K562 (cell line): ENCODE results near the gene PTRH1. TPM values are rescaled to one million over a fixed set of nuclear protein-coding genes. Genes with fewer than 3 reads are reported as not detected.

Source experiments
- ATAC-seq: fragments of 200-7000 bp; cut with Tn5 transposase; 3 replicates; pipeline ENCODE4 v1.9.1; 2020; ENCODE audit warnings: moderate library complexity
- BruUV-seq: library from RNA; stranded (reverse); fragments of 400-500 nt; replicated peaks from 2 replicates; lab custom pipeline; 2021; lab: Mats Ljungman, UMichigan
- CTCF ChIA-PET: fragments of 300-600 bp; formaldehyde crosslinking; extraction: SDS; loops from one replicate; lab custom pipeline; 2021; ENCODE audit warnings: low intra/inter-chr PET ratio; lab: Yijun Ruan, JAX
- POLR2A ChIA-PET: fragments of 300-600, 350-650 bp; sonication (Branson Sonifier 250); formaldehyde crosslinking; extraction: SDS; loops from one replicate; lab custom pipeline; 2021; ENCODE audit warnings: antibody characterized with exemption, inconsistent platforms; lab: Yijun Ruan, JAX
- DNase-seq, 4 experiments: peaks; one replicate each; pipeline versions ENCODE4 v3.0.0 to v3.0.0-alpha.2; 2011 to 2018; ENCODE audit warnings: low spot score in 3 of 4, mixed read lengths in 3 of 4; ENCODE audit errors: extremely low read depth in 1 of 4
- FAIRE-seq: peaks from 2 replicates; lab custom pipeline; 2011; peaks lifted over from hg19 to GRCh38; lab: Jason Lieb, UNC
- H2AFZ ChIP-seq: 2 replicates; pipeline ENCODE4 v1.6.0; 2011; ENCODE audit warnings: low read depth, low read length, control low read depth, inconsistent platforms
- H3K27ac ChIP-seq: fragments of 200-600 bp; 3 replicates; pipeline ENCODE4 v1.8.0; 2011; ENCODE audit warnings: low read depth, mild to moderate bottlenecking, control low read depth, inconsistent platforms, low read length, moderate library complexity, mixed read lengths; ENCODE audit errors: extremely low read depth
- H3K27me3 ChIP-seq, 2 experiments: fragments of 300-600 bp in 1 of 2; 2 replicates in 1 of 2; 3 replicates in 1 of 2; pipeline versions ENCODE4 v1.6.0 to v1.8.0; 2011; ENCODE audit warnings: inconsistent platforms in 2 of 2, low read length in 2 of 2, mild to moderate bottlenecking in 1 of 2, mixed read lengths in 1 of 2, moderate library complexity in 1 of 2; ENCODE audit not compliant: control insufficient read depth in 2 of 2, insufficient read depth in 2 of 2
- H3K36me3 ChIP-seq: fragments of 300-600 bp; 3 replicates; pipeline ENCODE4 v1.8.0; 2011; ENCODE audit warnings: mild to moderate bottlenecking, low read length, inconsistent platforms; ENCODE audit not compliant: control insufficient read depth, insufficient read depth
- H3K4me1 ChIP-seq, 2 experiments: fragments of 200-600 bp in 1 of 2; replicated peaks in 1 of 2; 2 replicates in 1 of 2; 3 replicates in 1 of 2; pipeline versions ENCODE4 v1.5.1 to v1.8.0; 2011; ENCODE audit warnings: inconsistent platforms in 2 of 2, low read length in 2 of 2, mild to moderate bottlenecking in 1 of 2, mixed read lengths in 1 of 2, moderate library complexity in 1 of 2; ENCODE audit not compliant: control insufficient read depth in 2 of 2, insufficient read depth in 2 of 2
- H3K4me2 ChIP-seq: 2 replicates; pipeline ENCODE4 v1.6.1; 2011; ENCODE audit warnings: low read length, control low read depth, inconsistent platforms, mixed read lengths; ENCODE audit not compliant: insufficient read depth
- H3K4me3 ChIP-seq: fragments of 200-600 bp; sonication (generic), shearing (Covaris generic); 2 replicates; pipeline ENCODE4 v1.5.1; 2016; ENCODE audit warnings: control low read depth, inconsistent platforms
- H3K79me2 ChIP-seq: fragments of 200-600 bp; 3 replicates; pipeline ENCODE4 v1.8.0; 2011; ENCODE audit warnings: low read length, inconsistent platforms; ENCODE audit not compliant: control insufficient read depth, insufficient read depth
- H3K9ac ChIP-seq, 2 experiments: 2 replicates each; pipeline versions ENCODE4 v1.6.0 to v1.6.1; 2011; ENCODE audit warnings: low read depth in 2 of 2, low read length in 2 of 2, control low read depth in 1 of 2, inconsistent platforms in 1 of 2, mild to moderate bottlenecking in 1 of 2, mixed read lengths in 1 of 2; ENCODE audit not compliant: insufficient read depth in 1 of 2
- H3K9me1 ChIP-seq: one replicate; pipeline ENCODE4 v1.6.0; 2011; ENCODE audit warnings: inconsistent platforms, mild to moderate bottlenecking, low read length, moderate library complexity; ENCODE audit not compliant: control insufficient read depth, insufficient read depth
- H3K9me3 ChIP-seq: replicated peaks from 2 replicates; pipeline ENCODE4 v1.5.1; 2011; ENCODE audit warnings: low read depth, low read length, inconsistent platforms; ENCODE audit not compliant: control insufficient read depth, insufficient read depth
- H4K20me1 ChIP-seq: replicated peaks from 2 replicates; pipeline ENCODE4 v1.6.1; 2011; ENCODE audit warnings: low read length, inconsistent platforms, mixed read lengths; ENCODE audit not compliant: control insufficient read depth, insufficient read depth
- BRCA1 ChIP-seq, 2 experiments: fragments of 450-650 bp in 1 of 2; sonication (generic) in 1 of 2; formaldehyde crosslinking in 1 of 2; IDR thresholded peaks; 2 replicates each; pipeline versions ENCODE4 v1.5.0 to v1.6.1; 2017 to 2020; ENCODE audit warnings: mild to moderate bottlenecking in 1 of 2, missing genetic modification reagents in 1 of 2
- CHD2 ChIP-seq: IDR thresholded peaks from 2 replicates; pipeline ENCODE4 v1.6.1; 2011; ENCODE audit warnings: low read depth, low read length
- CTBP1 ChIP-seq: fragments of 450-650 bp; IDR thresholded peaks from 2 replicates; pipeline ENCODE4 v1.6.1; 2016; ENCODE audit warnings: borderline replicate concordance
- E2F6 ChIP-seq, 2 experiments: IDR thresholded peaks; 2 replicates each; pipeline ENCODE4 v1.6.1; 2011; ENCODE audit warnings: borderline replicate concordance in 1 of 2, control low read depth in 1 of 2, low read depth in 1 of 2, low read length in 1 of 2, mild to moderate bottlenecking in 1 of 2, mixed read lengths in 1 of 2, moderate library complexity in 1 of 2; ENCODE audit not compliant: insufficient read depth in 1 of 2, insufficient read length in 1 of 2, poor library complexity in 1 of 2, severe bottlenecking in 1 of 2; ENCODE audit errors: extremely low read depth in 1 of 2
- FOXM1 ChIP-seq, 2 experiments: fragments of 450-650 bp in 1 of 2; sonication (generic) in 1 of 2; formaldehyde crosslinking in 1 of 2; IDR thresholded peaks; 2 replicates each; pipeline versions ENCODE4 v1.6.1 to v1.9.0; 2017 to 2022; ENCODE audit warnings: low read depth in 2 of 2, mild to moderate bottlenecking in 2 of 2, missing genetic modification reagents in 1 of 2, moderate library complexity in 1 of 2
- FUS ChIP-seq: fragments of 200-400 bp; formaldehyde crosslinking; optimal IDR thresholded peaks from 2 replicates; pipeline ENCODE3; 2017; ENCODE audit warnings: low read depth, low read length
- KDM1A ChIP-seq, 2 experiments: fragments of 450-650 bp; IDR thresholded peaks; 2 replicates each; pipeline ENCODE4 v1.6.1; 2016; ENCODE audit warnings: mild to moderate bottlenecking in 2 of 2
- KDM2B ChIP-seq: fragments of 250-450 bp; sonication (Bioruptor Pico); IDR thresholded peaks from 2 replicates; pipeline ENCODE4 v1.8.0; 2021; ENCODE audit warnings: mild to moderate bottlenecking, moderate library complexity
- LARP7 ChIP-seq: fragments of 450-650 bp; IDR thresholded peaks from 2 replicates; pipeline ENCODE4 v1.6.1; 2016
- PHB ChIP-seq: fragments of 250-450 bp; sonication (Bioruptor Pico); IDR thresholded peaks from 2 replicates; pipeline ENCODE4 v1.5.0; 2021
- RBM25 ChIP-seq: fragments of 200-400 bp; formaldehyde crosslinking; IDR thresholded peaks from 2 replicates; pipeline ENCODE4 v1.6.1; 2018; ENCODE audit warnings: low read length, low read depth, moderate library complexity; ENCODE audit not compliant: severe bottlenecking
- RCOR1 ChIP-seq, 2 experiments: IDR thresholded peaks; 2 replicates each; pipeline ENCODE4 v1.6.1; 2012; ENCODE audit warnings: low read depth in 2 of 2, low read length in 2 of 2, borderline replicate concordance in 1 of 2, improper control_type of control experiment in 1 of 2
- SAP30 ChIP-seq: fragments of 200-600 bp; sonication (generic); IDR thresholded peaks from 2 replicates; pipeline ENCODE4 v1.6.1; 2012; ENCODE audit warnings: borderline replicate concordance, low read depth, mild to moderate bottlenecking, moderate library complexity, low read length, control low read depth, inconsistent platforms; ENCODE audit not compliant: insufficient read depth, poor library complexity, severe bottlenecking
- SRSF3 ChIP-seq: fragments of 200-400 bp; formaldehyde crosslinking; IDR thresholded peaks from 2 replicates; pipeline ENCODE4 v1.6.1; 2016; ENCODE audit warnings: mild to moderate bottlenecking, low read length, moderate library complexity; ENCODE audit not compliant: insufficient read depth
- THRAP3 ChIP-seq: fragments of 450-650 bp; IDR thresholded peaks from 2 replicates; pipeline ENCODE4 v1.6.1; 2016; ENCODE audit warnings: mild to moderate bottlenecking, inconsistent platforms, borderline replicate concordance
- ZBTB1 ChIP-seq: sonication (generic); formaldehyde crosslinking; IDR thresholded peaks from 2 replicates; pipeline ENCODE4 v1.8.1; 2023; ENCODE audit warnings: missing genetic modification reagents, low read depth, mild to moderate bottlenecking, borderline replicate concordance
- ZNF583 ChIP-seq: fragments of 250-450 bp; sonication (Bioruptor Pico); IDR thresholded peaks from 2 replicates; pipeline ENCODE4 v1.4.0; 2020
- WGBS: fragments of 100-300 bp; shearing (Covaris generic); methylation state at CpG from one replicate; pipeline ENCODE4 v1.1.6; 2016; ENCODE audit warnings: low coverage, mixed read lengths; ENCODE audit not compliant: insufficient coverage; ENCODE audit errors: missing lambda C conversion rate; 5-methylcytosine and 5-hydroxymethylcytosine counted together
- in situ Hi-C: fragments of 300-500 bp; cut with MboI; formaldehyde crosslinking; loops from 4 replicates; pipeline ENCODE4 v1.15.0; 2018; ENCODE audit warnings: inconsistent platforms, mixed read lengths
- intact Hi-C: fragments of 100-400 bp; cut with micrococcal nuclease; formaldehyde crosslinking; loops from 2 replicates; pipeline ENCODE4 v1.14.2; 2022
- polyA plus RNA-seq, 8 experiments: library from polyadenylated mRNA; depleted of rRNA in 4 of 8; stranded (reverse) in 5 of 8; unstranded in 3 of 8; fragments of >200 nt; fragmentation: Nextera tagmentation in 2 of 8; fragmentation: Illumina TruSeq in 1 of 8; extraction: Ambion mirVana in 2 of 8; extraction: Trizol in 1 of 8; gene quantifications; 2 replicates each; pipeline versions ENCODE4 v1.2.1 to v1.2.3, GENCODE V29; 2011 to 2014; ENCODE audit warnings: inconsistent platforms in 1 of 8, missing spikeins in 1 of 8
- total RNA-seq, 7 experiments: library from RNA; depleted of rRNA in 6 of 7; stranded (reverse); fragments of >200 nt in 6 of 7; fragmentation: Illumina TruSeq in 2 of 7; extraction: Trizol in 2 of 7; gene quantifications; 2 replicates each; pipeline versions ENCODE4 v1.2.1 to v1.2.3, GENCODE V29; 2011 to 2021; ENCODE audit warnings: low replicate concordance in 1 of 7
- TF ChIP-seq, protein P1 (sequence below), 2 experiments: fragments of 450-650 bp in 1 of 2; sonication (generic) in 1 of 2; formaldehyde crosslinking in 1 of 2; IDR thresholded peaks in 1 of 2; conservative IDR thresholded peaks in 1 of 2; 2 replicates each; pipeline versions ENCODE4 v1.6.1 to v1.8.1; 2016 to 2023; ENCODE audit warnings: mild to moderate bottlenecking in 2 of 2, moderate library complexity in 2 of 2, inconsistent platforms in 1 of 2, missing genetic modification reagents in 1 of 2

Gene PTRH1
- total and polyA plus RNA-seq, 9 of the 15 experiments (the other 6 are each of a cell fraction or from before 2014, with no cell fraction given): 0.63 to 43.1 (median 5.7) TPM

DNA sequence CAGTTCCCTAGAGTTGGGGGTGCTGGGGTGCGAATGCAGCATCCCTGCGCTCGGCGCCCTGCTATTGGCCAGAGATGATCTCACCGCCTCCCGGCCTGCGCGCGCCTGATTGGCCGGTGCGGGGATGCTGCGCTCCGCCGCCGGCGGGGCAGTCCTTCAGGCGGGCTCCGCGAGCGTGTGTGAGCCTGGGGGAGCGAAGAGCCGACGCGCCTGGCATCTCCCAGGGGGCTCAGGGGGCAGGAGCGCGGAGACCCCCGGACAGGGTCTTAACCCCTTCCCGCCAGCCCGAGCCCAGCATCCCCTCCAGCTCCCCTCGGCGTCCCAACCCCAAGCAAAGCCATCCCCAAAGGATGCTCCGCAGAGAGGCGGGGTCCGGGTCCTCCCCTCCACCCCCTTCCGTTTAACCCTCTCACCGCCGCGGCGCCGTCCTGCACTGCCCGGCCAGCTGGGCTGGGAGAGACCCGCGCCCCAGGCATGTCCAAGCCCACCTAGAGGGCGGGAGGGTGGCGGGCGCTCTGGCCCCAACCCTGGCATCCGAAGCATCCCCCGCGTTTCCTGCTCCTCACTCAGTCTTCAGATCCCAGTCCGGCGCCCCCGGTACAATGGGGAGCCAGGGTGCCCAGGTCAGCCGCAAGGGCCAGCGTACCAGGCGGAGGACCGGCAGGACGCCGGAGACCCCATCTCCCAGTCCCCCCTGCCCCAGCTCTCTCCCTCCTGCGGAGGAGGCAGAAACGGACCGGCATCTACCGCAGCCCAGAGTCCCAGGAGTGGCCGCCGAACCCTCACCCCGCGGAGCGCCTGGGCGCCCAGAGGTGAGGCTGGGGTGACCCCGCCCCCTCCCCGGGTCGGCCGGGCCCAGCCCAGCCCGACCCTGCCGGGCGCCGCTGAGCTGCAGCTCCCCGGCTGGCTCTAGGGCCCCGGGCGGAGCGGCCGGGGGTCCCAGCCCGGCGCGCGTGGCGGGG, 38.9 kb upstream of the PTRH1 start:
- Histone ChIP-seq H3K79me2 (no peaks in the 10 kb centered on the region), H3K9me3 (no peaks in the 10 kb centered on the region), H4K20me1 (peaks cover 19% of the 10 kb centered on the region), H3K27ac (no peak overlapping the region), H3K9me1 (no peaks in the 10 kb centered on the region), H3K4me1 (peaks cover 8 to 22% of the 10 kb centered on the region in 2 experiments; a peak in 4 of 5 replicates), H3K4me2 (no peak overlapping the region), H3K4me3 (no peak overlapping the region), H3K36me3 (no peaks in the 10 kb centered on the region), H3K27me3 (peaks cover 2 to 34% of the 10 kb centered on the region in 2 experiments; a peak in 3 of 5 replicates), H2AFZ (no peak overlapping the region), H3K9ac (no peak overlapping the region)
- CTCF ChIA-PET: no interaction called here
- BruUV-seq: no TSS peak
- in situ Hi-C loops (loop anchor here (25.0 kb wide), 1 partner anchor 608 kb away; the partner anchor contains the start of gene URM1), intact Hi-C loops (no loop called here)
- DNase-seq: peak; percentile 53 to 93 (median 90)
- WGBS: 9% methylated on average over 39 of the region's 86 CpGs
- peak; percentile 95 for ATAC-seq
- no peak for FAIRE-seq
- POLR2A ChIA-PET: interaction anchor here (0.6 to 1.6 kb wide), 3 partner anchors 9 to 196 kb away, joined by 3 to 6 read pairs (median 3); partner anchors contain the start of genes PTRH1 and TTC16
- TF ChIP-seq FUS (no peak), SRSF3 (no peak), RBM25 (peak; percentile 37), KDM2B (no peak), CHD2 (no peak), ZBTB1 (CRISPR knock-in tag) (peak; percentile 23; the same call in 1 of the 2 replicates), PHB (CRISPR knock-in tag) (no peak), FOXM1 (IDR thresholded peaks at IDR 0.05; ENCODE audit: low read depth) (no peak), FOXM1 (CRISPR knock-in tag; IDR thresholded peaks at IDR 0.05; ENCODE audit: low read depth) (no peak), BRCA1 (IDR thresholded peaks at IDR 0.05) (no peak), BRCA1 (CRISPR knock-in tag; IDR thresholded peaks at IDR 0.05) (no peak), KDM1A (IDR thresholded peaks at IDR 0.05) (peak; percentile 57 to 67; a peak in 3 of 4 replicates), CTBP1 (peak; percentile 34; the same call in 1 of the 2 replicates), LARP7 (no peak), SAP30 (no peak), THRAP3 (no peak), RCOR1 (IDR thresholded peaks at IDR 0.05; ENCODE audit: borderline replicate concordance in 1 of 2, low read depth in 2 of 2, low read length in 2 of 2) (peak in 1 of 2 experiments; percentile 87; a peak in 2 of 4 replicates), E2F6 (IDR thresholded peaks at IDR 0.05; ENCODE audit: borderline replicate concordance in 1 of 2, extremely low read depth in 1 of 2, insufficient read depth in 1 of 2, insufficient read length in 1 of 2, low read depth in 1 of 2, low read length in 1 of 2, poor library complexity in 1 of 2, severe bottlenecking in 1 of 2) (peak in 1 of 2 experiments; percentile 37), ZNF583 (no peak)
- TF ChIP-seq, protein P1, sequence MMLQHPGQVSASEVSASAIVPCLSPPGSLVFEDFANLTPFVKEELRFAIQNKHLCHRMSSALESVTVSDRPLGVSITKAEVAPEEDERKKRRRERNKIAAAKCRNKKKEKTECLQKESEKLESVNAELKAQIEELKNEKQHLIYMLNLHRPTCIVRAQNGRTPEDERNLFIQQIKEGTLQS (IDR thresholded peaks at IDR 0.05): peak; percentile 15; the same call in 1 of the 2 replicates
- TF ChIP-seq, protein P1 (CRISPR knock-in tag; conservative IDR thresholded peaks at IDR 0.05): no peak
